A673 (cell line): ENCODE measurements around the gene MBTPS1. TPM values are rescaled to one million over a fixed set of nuclear protein-coding genes. Genes with fewer than 3 reads are reported as not detected.

Experiments
- BruUV-seq: library from RNA; stranded (reverse); fragments of 400-500 nt; replicated peaks from 2 replicates; lab custom pipeline; 2021; lab: Mats Ljungman, UMichigan
- CTCF ChIA-PET: fragments of 300-600 bp; sonication (Branson Sonifier 250); formaldehyde crosslinking; loops from one replicate; lab custom pipeline; 2022; ENCODE audit warnings: antibody characterized with exemption; lab: Charles Lee
- POLR2A ChIA-PET: fragments of 300-600 bp; sonication (Branson Sonifier 250); formaldehyde crosslinking; loops from one replicate; lab custom pipeline; 2022; ENCODE audit warnings: antibody characterized with exemption; ENCODE audit not compliant: low non-redundant PET; lab: Charles Lee
- DNase-seq: peaks from one replicate; pipeline ENCODE4 v3.0.0-alpha.2; 2015; ENCODE audit warnings: low spot score
- H3K27ac ChIP-seq: fragments of 200-600 bp; sonication (generic); 2 replicates; pipeline ENCODE4 v1.5.1; 2016; ENCODE audit warnings: mixed run types, low read depth, mild to moderate bottlenecking, mixed read lengths, antibody characterized with exemption, low read length; ENCODE audit not compliant: poor library complexity, severe bottlenecking
- H3K27me3 ChIP-seq: fragments of 200-600 bp; sonication (generic); replicated peaks from 2 replicates; pipeline ENCODE4 v1.6.1; 2017; ENCODE audit warnings: mixed run types, low read depth, mild to moderate bottlenecking, mixed read lengths, antibody characterized with exemption, low read length; ENCODE audit not compliant: insufficient read depth, poor library complexity
- H3K36me3 ChIP-seq: fragments of 200-600 bp; sonication (generic); 2 replicates; pipeline ENCODE4 v1.6.1; 2016; ENCODE audit warnings: mixed run types, mild to moderate bottlenecking, mixed read lengths, antibody characterized with exemption, low read length; ENCODE audit not compliant: insufficient read depth, poor library complexity, severe bottlenecking
- H3K4me1 ChIP-seq: fragments of 200-600 bp; sonication (generic); 2 replicates; pipeline ENCODE4 v1.6.1; 2017; ENCODE audit warnings: mixed run types, mild to moderate bottlenecking, mixed read lengths, antibody characterized with exemption, low read length; ENCODE audit not compliant: insufficient read depth, poor library complexity, severe bottlenecking
- H3K4me3 ChIP-seq: fragments of 200-600 bp; sonication (generic); 2 replicates; pipeline ENCODE4 v1.5.1; 2016; ENCODE audit warnings: low read depth, mixed run types, mild to moderate bottlenecking, mixed read lengths, low read length; ENCODE audit not compliant: poor library complexity, severe bottlenecking
- H3K9me3 ChIP-seq: fragments of 200-600 bp; sonication (generic); 2 replicates; pipeline ENCODE4 v1.6.1; 2016; ENCODE audit warnings: mixed run types, low read depth, mild to moderate bottlenecking, mixed read lengths, antibody characterized with exemption, low read length; ENCODE audit not compliant: poor library complexity, severe bottlenecking
- CTCF ChIP-seq: fragments of 300-800, 200-600 bp; sonication (generic); conservative IDR thresholded peaks from 2 replicates; pipeline ENCODE4 v1.5.1; 2017; ENCODE audit warnings: low read depth, mild to moderate bottlenecking, antibody characterized with exemption, low read length, moderate library complexity, mixed read lengths
- EZH2 ChIP-seq: fragments of 200-600 bp; sonication (generic); IDR thresholded peaks from 2 replicates; pipeline ENCODE4 v1.6.1; 2017; ENCODE audit warnings: borderline replicate concordance, low read depth, mild to moderate bottlenecking, mixed read lengths, antibody characterized with exemption, low read length; ENCODE audit not compliant: poor library complexity, severe bottlenecking
- intact Hi-C: fragments of 100-400 bp; cut with micrococcal nuclease; formaldehyde crosslinking; loops from one replicate; pipeline ENCODE4 v1.10.0; 2022; ENCODE audit not compliant: unreplicated experiment
- total RNA-seq: library from RNA; stranded (reverse); gene quantifications from 2 replicates; pipeline ENCODE4 v1.2.3, GENCODE V29; 2021

Gene MBTPS1
- total RNA-seq, 1 experiment from 2014 or later: 82.0 TPM

GRCh38 chr16:84138500-84138823 is 21.7 kb upstream of the MBTPS1 start:
- H3K27ac ChIP-seq: no peak overlapping the region
- CTCF ChIA-PET: interaction anchor here (1.0 kb wide), 1 partner anchor 49 kb away, joined by 3 read pairs; no protein-coding TSS in a partner anchor
- H3K27me3 ChIP-seq: no peaks in the 10 kb centered on the region
- intact Hi-C loops: no loop called here
- BruUV-seq: no TSS peak
- peaks cover 7% of the 10 kb centered on the region for H3K4me1 ChIP-seq
- POLR2A ChIA-PET: no interaction called here
- H3K9me3 ChIP-seq: no peaks in the 10 kb centered on the region
- no peaks in the 10 kb centered on the region for H3K36me3 ChIP-seq
- no peak for TF ChIP-seq CTCF
- TF ChIP-seq EZH2: no peak
- no peak for DNase-seq
- H3K4me3 ChIP-seq: no peak overlapping the region

- Histone ChIP-seq H3K27me3 (no peaks in the 10 kb centered on the region), H3K4me3 (no peak overlapping the region), H3K27ac (no peak overlapping the region), H3K9me3 (no peaks in the 10 kb centered on the region), H3K36me3 (no peaks in the 10 kb centered on the region), H3K4me1 (peaks cover 7% of the 10 kb centered on the region)
- CTCF ChIA-PET: interaction anchor here (1.0 kb wide), 1 partner anchor 49 kb away, joined by 3 read pairs; no protein-coding TSS in a partner anchor
- POLR2A ChIA-PET: interaction anchor here (0.7 kb wide), 1 partner anchor 14 kb away, joined by 3 read pairs; no protein-coding TSS in a partner anchor
- intact Hi-C loops: no loop called here
- no peak for DNase-seq
- BruUV-seq: no TSS peak
- TF ChIP-seq CTCF (no peak), EZH2 (no peak)
These were observed 21.1 kb upstream of the MBTPS1 start for GRCh38 chr16:84137769-84138357.

- no peaks in the 10 kb centered on the region for H3K27me3 ChIP-seq
- BruUV-seq: no TSS peak
- no peak overlapping the region for H3K27ac ChIP-seq
- TF ChIP-seq CTCF (no peak), EZH2 (no peak)
- H3K36me3 ChIP-seq: no peaks in the 10 kb centered on the region
- H3K4me3 ChIP-seq: no peak overlapping the region
- no peak for DNase-seq
- POLR2A ChIA-PET: interaction anchor here (0.7 kb wide), 1 partner anchor 13 kb away, joined by 3 read pairs; no protein-coding TSS in a partner anchor
- peaks cover 7% of the 10 kb centered on the region for H3K4me1 ChIP-seq
- intact Hi-C loops: no loop called here
- CTCF ChIA-PET: no interaction called here
- H3K9me3 ChIP-seq: no peaks in the 10 kb centered on the region
These were observed 20.5 kb upstream of the MBTPS1 start for GRCh38 chr16:84137287-84137686.
